Measurements from ENCODE around the gene GSE1. TPM values are rescaled to one million over a fixed set of nuclear protein-coding genes. Genes with fewer than 3 reads are reported as not detected.
A peak's percentile ranks its signal among the peaks of the same experiment; 100 is the strongest.

The GSE1 gene
- total RNA-seq, 1 donor from 2014 or later = 80.8 TPM

GRCh38 chr16:85610059-85610445 is 3.1 kb upstream of the GSE1 start:
- peak overlapping the region; percentile 84 for H3K27ac ChIP-seq
- H3K4me1 ChIP-seq = peaks cover 78% of the 10 kb centered on the region
- H3K9me3 ChIP-seq = no peaks in the 10 kb centered on the region
- DNase-seq (ENCODE audit: extremely low spot score in 2 of 2) = no peak
- H3K36me3 ChIP-seq = no peaks in the 10 kb centered on the region
- intact Hi-C loops (cut with DNase I) = loop anchor here (2.0 to 10.0 kb wide), 3 partner anchors 53 to 285 kb away; no protein-coding TSS in a partner anchor
- H3K4me3 ChIP-seq = peak overlapping the region in 1 of 2 donors; percentile 78
- no peak for TF ChIP-seq POLR2AphosphoS5 (IDR thresholded peaks at IDR 0.05; ENCODE audit: insufficient read depth in 1 of 2, low read depth in 1 of 2)
- TF ChIP-seq, protein P1, sequence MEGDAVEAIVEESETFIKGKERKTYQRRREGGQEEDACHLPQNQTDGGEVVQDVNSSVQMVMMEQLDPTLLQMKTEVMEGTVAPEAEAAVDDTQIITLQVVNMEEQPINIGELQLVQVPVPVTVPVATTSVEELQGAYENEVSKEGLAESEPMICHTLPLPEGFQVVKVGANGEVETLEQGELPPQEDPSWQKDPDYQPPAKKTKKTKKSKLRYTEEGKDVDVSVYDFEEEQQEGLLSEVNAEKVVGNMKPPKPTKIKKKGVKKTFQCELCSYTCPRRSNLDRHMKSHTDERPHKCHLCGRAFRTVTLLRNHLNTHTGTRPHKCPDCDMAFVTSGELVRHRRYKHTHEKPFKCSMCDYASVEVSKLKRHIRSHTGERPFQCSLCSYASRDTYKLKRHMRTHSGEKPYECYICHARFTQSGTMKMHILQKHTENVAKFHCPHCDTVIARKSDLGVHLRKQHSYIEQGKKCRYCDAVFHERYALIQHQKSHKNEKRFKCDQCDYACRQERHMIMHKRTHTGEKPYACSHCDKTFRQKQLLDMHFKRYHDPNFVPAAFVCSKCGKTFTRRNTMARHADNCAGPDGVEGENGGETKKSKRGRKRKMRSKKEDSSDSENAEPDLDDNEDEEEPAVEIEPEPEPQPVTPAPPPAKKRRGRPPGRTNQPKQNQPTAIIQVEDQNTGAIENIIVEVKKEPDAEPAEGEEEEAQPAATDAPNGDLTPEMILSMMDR (IDR thresholded peaks at IDR 0.05) = no peak
- no peak for TF ChIP-seq POLR2A (IDR thresholded peaks at IDR 0.05)
- no peaks in the 10 kb centered on the region for H3K27me3 ChIP-seq

DNA sequence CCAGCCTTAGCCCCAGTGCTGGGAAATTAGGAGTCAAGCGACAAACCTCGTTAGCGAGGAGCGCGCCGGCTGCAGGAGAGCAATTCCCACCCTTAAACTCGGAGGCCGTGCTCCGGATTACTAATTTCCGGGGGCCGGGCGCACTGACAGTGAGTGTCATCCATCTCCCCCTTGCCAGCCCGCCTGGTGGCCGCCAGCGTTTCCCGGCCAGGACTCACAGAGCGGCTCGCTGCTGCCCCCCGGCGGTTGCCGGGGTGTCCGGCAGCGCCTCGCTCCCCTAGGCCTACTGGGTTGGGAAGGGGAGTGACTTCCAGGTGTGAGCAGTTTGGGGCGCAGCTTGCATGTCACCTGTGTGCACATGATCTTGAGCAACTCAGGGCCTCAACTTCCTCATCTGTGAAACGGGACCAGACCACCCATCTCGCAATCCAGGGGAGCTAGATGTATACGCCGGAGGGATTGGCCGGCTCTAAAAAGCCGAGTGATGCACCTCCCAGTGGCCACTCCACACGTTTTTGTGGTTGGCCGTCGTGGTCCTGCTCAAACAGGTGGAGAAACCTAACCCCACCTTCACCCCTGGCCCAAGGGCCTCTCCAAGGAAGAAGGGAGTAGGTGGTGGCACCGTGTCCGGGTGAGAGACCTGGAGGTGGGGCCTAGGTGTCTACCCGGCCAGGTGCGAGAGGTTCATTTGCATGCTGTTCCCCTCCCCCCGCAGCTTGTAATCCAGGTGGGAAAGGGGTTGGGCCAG is 2.5 kb upstream of the GSE1 start:
- Histone ChIP-seq H3K27me3 (no peaks in the 10 kb centered on the region), H3K36me3 (no peaks in the 10 kb centered on the region), H3K9me3 (no peaks in the 10 kb centered on the region), H3K4me1 (peaks cover 78% of the 10 kb centered on the region), H3K27ac (peak overlapping the region; percentile 84), H3K4me3 (peak overlapping the region; percentile 68 to 78)
- intact Hi-C loops (cut with DNase I) = loop anchor here (2.0 to 10.0 kb wide), 3 partner anchors 53 to 286 kb away; no protein-coding TSS in a partner anchor
- TF ChIP-seq POLR2AphosphoS5 (IDR thresholded peaks at IDR 0.05; ENCODE audit: insufficient read depth in 1 of 2, low read depth in 1 of 2) (peak; percentile 58 to 70), POLR2A (IDR thresholded peaks at IDR 0.05) (no peak)
- TF ChIP-seq, protein P1 (IDR thresholded peaks at IDR 0.05) = peak; percentile 98 to 99 (median 99)
- no peak for DNase-seq (ENCODE audit: extremely low spot score in 2 of 2)

- H3K4me1 ChIP-seq = peaks cover 79% of the 10 kb centered on the region
Measured at GRCh38 chr16:85611194-85611443, 2.0 kb upstream of the GSE1 start.

DNA sequence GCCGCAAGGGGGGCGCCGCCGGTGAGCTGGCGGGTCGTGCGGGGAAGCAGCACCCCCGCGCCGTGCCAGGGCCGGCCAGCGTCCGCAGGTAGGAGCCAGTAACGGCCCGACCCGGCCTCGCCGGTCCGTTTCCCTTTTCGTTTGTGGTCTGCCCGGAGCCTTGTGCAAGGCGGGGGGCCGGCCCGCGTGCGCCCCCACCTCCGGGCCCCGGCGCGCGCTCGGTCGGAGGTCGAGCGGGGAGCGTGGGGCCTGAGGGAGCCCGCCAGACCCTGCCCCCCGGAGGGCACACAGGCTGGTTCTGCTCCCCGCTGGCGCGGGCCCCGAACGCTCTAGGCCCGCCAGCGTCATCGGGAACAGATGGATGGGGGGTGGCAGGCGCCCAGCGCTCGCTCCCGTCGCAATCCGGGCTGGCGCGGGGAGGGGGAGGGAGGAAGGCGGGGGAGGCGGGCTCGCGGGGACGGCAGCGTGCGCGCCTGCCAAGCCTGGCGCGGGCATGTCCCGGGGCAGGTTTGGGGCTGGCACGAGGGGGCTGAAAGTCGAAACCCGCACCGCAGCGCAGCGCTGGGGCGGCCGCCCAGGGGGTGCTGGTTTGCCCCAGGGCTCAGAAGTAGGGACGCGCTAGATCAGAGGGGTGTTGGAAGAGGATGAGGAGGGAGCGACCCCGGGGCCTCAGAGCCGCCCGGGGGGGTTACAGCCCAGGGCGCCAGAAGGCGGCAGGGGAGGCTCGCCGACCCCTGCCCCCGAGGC is 1.5 kb upstream of the GSE1 start:
- peak overlapping the region; percentile 84 for H3K27ac ChIP-seq
- intact Hi-C loops (cut with DNase I) = loop anchor here (2.0 to 10.0 kb wide), 3 partner anchors 54 to 287 kb away; no protein-coding TSS in a partner anchor
- DNase-seq (ENCODE audit: extremely low spot score in 2 of 2) = no peak
- H3K9me3 ChIP-seq = no peaks in the 10 kb centered on the region
- no peaks in the 10 kb centered on the region for H3K36me3 ChIP-seq
- H3K4me1 ChIP-seq = peaks cover 79% of the 10 kb centered on the region
- peak overlapping the region; percentile 68 to 78 for H3K4me3 ChIP-seq
- peak in 1 of 2 donors; percentile 22 for TF ChIP-seq POLR2AphosphoS5 (IDR thresholded peaks at IDR 0.05; ENCODE audit: insufficient read depth in 1 of 2, low read depth in 1 of 2)
- TF ChIP-seq, protein P1 (IDR thresholded peaks at IDR 0.05) = peak in 1 of 3 experiments; percentile 6
- no peak for TF ChIP-seq POLR2A (IDR thresholded peaks at IDR 0.05)
- no peaks in the 10 kb centered on the region for H3K27me3 ChIP-seq

More at GRCh38 chr16:85611194-85611443, 2.0 kb upstream of the GSE1 start:
- peak overlapping the region; percentile 84 for H3K27ac ChIP-seq
- no peak for DNase-seq (ENCODE audit: extremely low spot score in 2 of 2)
- no peaks in the 10 kb centered on the region for H3K36me3 ChIP-seq
- TF ChIP-seq POLR2AphosphoS5 (IDR thresholded peaks at IDR 0.05; ENCODE audit: insufficient read depth in 1 of 2, low read depth in 1 of 2) = no peak
- peak overlapping the region; percentile 68 to 78 for H3K4me3 ChIP-seq
- intact Hi-C loops (cut with DNase I) = loop anchor here (2.0 to 10.0 kb wide), 3 partner anchors 54 to 286 kb away; no protein-coding TSS in a partner anchor
- H3K27me3 ChIP-seq = no peaks in the 10 kb centered on the region
- no peaks in the 10 kb centered on the region for H3K9me3 ChIP-seq

DNA sequence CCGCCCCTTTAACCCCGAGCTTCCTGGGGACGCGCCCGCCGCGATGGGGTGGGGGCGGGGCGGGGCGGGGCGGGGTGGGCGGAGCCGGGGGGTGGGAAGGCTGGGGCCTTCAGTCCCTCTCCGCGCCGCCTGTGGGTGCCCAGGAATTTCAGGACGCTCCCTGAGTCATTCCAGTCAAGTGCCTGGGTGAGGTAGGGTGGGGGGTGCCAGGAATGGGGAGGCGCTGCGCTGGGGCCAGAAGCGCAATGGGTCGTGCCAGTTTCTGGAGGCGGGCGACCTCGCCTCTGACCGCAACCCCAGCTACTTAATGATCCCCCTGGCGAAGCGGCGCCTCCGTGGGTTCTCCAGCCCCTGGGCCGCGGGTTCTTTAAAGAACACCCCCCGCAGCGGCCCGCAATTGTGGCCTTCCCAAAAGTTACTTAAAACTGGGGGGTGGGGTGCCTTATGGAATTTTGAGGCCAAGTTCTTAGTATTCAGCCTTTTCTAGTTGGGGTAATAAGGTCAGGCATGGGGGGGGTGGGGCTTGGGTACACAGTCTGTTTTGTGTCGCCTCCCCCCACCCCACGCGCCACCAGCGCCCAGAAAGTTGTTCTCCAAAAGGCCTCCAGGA is 826 bp upstream of the GSE1 start:
- peak overlapping the region; percentile 68 to 78 for H3K4me3 ChIP-seq
- H3K9me3 ChIP-seq = no peaks in the 10 kb centered on the region
- intact Hi-C loops (cut with DNase I) = loop anchor here (5.0 to 10.0 kb wide), 2 partner anchors 55 to 287 kb away; no protein-coding TSS in a partner anchor
- TF ChIP-seq POLR2A (IDR thresholded peaks at IDR 0.05) (no peak), POLR2AphosphoS5 (IDR thresholded peaks at IDR 0.05; ENCODE audit: insufficient read depth in 1 of 2, low read depth in 1 of 2) (peak in 1 of 2 donors; percentile 46)
- no peaks in the 10 kb centered on the region for H3K27me3 ChIP-seq
- DNase-seq (ENCODE audit: extremely low spot score in 2 of 2) = no peak
- H3K27ac ChIP-seq = peak overlapping the region; percentile 84
- no peaks in the 10 kb centered on the region for H3K36me3 ChIP-seq
- peaks cover 79% of the 10 kb centered on the region for H3K4me1 ChIP-seq
